Endothelial cell of umbilical vein (primary cell): ENCODE results near the gene OCEL1. TPM values are rescaled to one million over a fixed set of nuclear protein-coding genes. Genes with fewer than 3 reads are reported as not detected.

ENCODE experiments used
- BruUV-seq: library from RNA; stranded (reverse); fragments of 400-500 nt; replicated peaks from 2 replicates; lab custom pipeline; 2021; lab: Mats Ljungman, UMichigan
- CTCF ChIA-PET: fragments of 300-600, 350-600 bp; sonication (Branson Sonifier 250); formaldehyde crosslinking; loops from one replicate; lab custom pipeline; 2021; ENCODE audit warnings: antibody characterized with exemption, inconsistent platforms; lab: Charles Lee
- POLR2A ChIA-PET: fragments of 300-600, 350-600 bp; sonication (Branson Sonifier 250); formaldehyde crosslinking; loops from one replicate; lab custom pipeline; 2021; ENCODE audit warnings: antibody characterized with exemption, inconsistent platforms; lab: Charles Lee
- DNase-seq: peaks from one replicate; pipeline ENCODE4 v3.0.0-alpha.2; 2011; ENCODE audit warnings: low read depth, low spot score
- FAIRE-seq: peaks from 2 replicates; lab custom pipeline; 2011; peaks lifted over from hg19 to GRCh38; lab: Jason Lieb, UNC
- H2AFZ ChIP-seq: 2 replicates; pipeline ENCODE4 v1.6.0; 2012; ENCODE audit warnings: low read depth, low read length, control low read depth, inconsistent platforms
- H3K27ac ChIP-seq: 2 replicates; pipeline ENCODE4 v1.5.1; 2011; ENCODE audit warnings: low read depth, mild to moderate bottlenecking, control low read depth, low read length, moderate library complexity; ENCODE audit not compliant: insufficient read depth
- H3K27me3 ChIP-seq, 2 experiments: 2 replicates each; pipeline versions ENCODE4 v1.6.0 to v1.6.1; 2011; ENCODE audit warnings: low read length in 2 of 2, mixed read lengths in 1 of 2; ENCODE audit not compliant: control insufficient read depth in 2 of 2, insufficient read depth in 2 of 2
- H3K36me3 ChIP-seq, 2 experiments: 2 replicates in 1 of 2; 3 replicates in 1 of 2; pipeline ENCODE4 v1.5.1; 2011; ENCODE audit warnings: low read length in 2 of 2, mild to moderate bottlenecking in 1 of 2, moderate library complexity in 1 of 2; ENCODE audit not compliant: control insufficient read depth in 2 of 2, insufficient read depth in 2 of 2; ENCODE audit errors: extremely low read depth in 1 of 2
- H3K4me1 ChIP-seq: 3 replicates; pipeline ENCODE4 v1.5.1; 2011; ENCODE audit warnings: mild to moderate bottlenecking, low read length; ENCODE audit not compliant: control insufficient read depth, insufficient read depth; ENCODE audit errors: extremely low read depth
- H3K4me2 ChIP-seq: 2 replicates; pipeline ENCODE4 v1.6.1; 2011; ENCODE audit warnings: low read length, control low read depth, mixed read lengths; ENCODE audit not compliant: insufficient read depth
- H3K4me3 ChIP-seq, 3 experiments: fragments of 200-600 bp in 1 of 3; sonication (generic), shearing (Covaris generic) in 1 of 3; replicated peaks in 1 of 3; 2 replicates each; pipeline ENCODE4 v1.5.1; 2011 to 2016; ENCODE audit warnings: control low read depth in 3 of 3, low read length in 3 of 3, mild to moderate bottlenecking in 2 of 3, inconsistent platforms in 1 of 3, low read depth in 1 of 3, moderate library complexity in 1 of 3; ENCODE audit not compliant: insufficient read depth in 1 of 3
- H3K79me2 ChIP-seq: 2 replicates; pipeline ENCODE4 v1.6.0; 2012; ENCODE audit warnings: low read length, inconsistent platforms; ENCODE audit not compliant: control insufficient read depth, insufficient read depth
- H3K9ac ChIP-seq: replicated peaks from 2 replicates; pipeline ENCODE3; 2011; ENCODE audit warnings: low read length, control low read depth; ENCODE audit not compliant: insufficient read depth; ENCODE audit errors: extremely low read depth
- H3K9me1 ChIP-seq: replicated peaks from 3 replicates; pipeline ENCODE4 v1.6.0; 2011; ENCODE audit warnings: mild to moderate bottlenecking, low read length; ENCODE audit not compliant: control insufficient read depth, insufficient read depth; ENCODE audit errors: extremely low read depth
- H3K9me3 ChIP-seq: replicated peaks from 2 replicates; pipeline ENCODE4 v1.5.1; 2012; ENCODE audit warnings: low read length, inconsistent platforms; ENCODE audit not compliant: control insufficient read depth, insufficient read depth
- H4K20me1 ChIP-seq: replicated peaks from 2 replicates; pipeline ENCODE3; 2011; ENCODE audit warnings: mild to moderate bottlenecking, low read length; ENCODE audit not compliant: control insufficient read depth, insufficient read depth; ENCODE audit errors: extremely low read depth
- CTCF ChIP-seq, 2 donors: IDR thresholded peaks; 1 replicate in 1 of 2; 2 replicates in 1 of 2; pipeline ENCODE4 v1.5.1; 2011; ENCODE audit warnings: low read length in 2 of 2, mild to moderate bottlenecking in 2 of 2, moderate library complexity in 2 of 2, control low read depth in 1 of 2, inconsistent platforms in 1 of 2, low read depth in 1 of 2; ENCODE audit not compliant: insufficient read depth in 1 of 2; ENCODE audit errors: extremely low read depth in 1 of 2
- EZH2 ChIP-seq: IDR thresholded peaks from 2 replicates; pipeline ENCODE4 v1.6.1; 2012; ENCODE audit warnings: borderline replicate concordance, low read depth, mild to moderate bottlenecking, moderate library complexity, low read length, inconsistent platforms; ENCODE audit not compliant: severe bottlenecking
- FOS ChIP-seq: IDR thresholded peaks from 2 replicates; pipeline ENCODE4 v1.6.1; 2011; ENCODE audit warnings: mild to moderate bottlenecking, low read length, moderate library complexity, borderline replicate concordance; ENCODE audit not compliant: insufficient read depth
- GATA2 ChIP-seq: IDR thresholded peaks from 2 replicates; pipeline ENCODE4 v1.7.0; 2011; ENCODE audit warnings: low read depth, mild to moderate bottlenecking, moderate library complexity, mixed read lengths, low read length; ENCODE audit not compliant: insufficient read length, insufficient read depth
- JUN ChIP-seq: IDR thresholded peaks from 2 replicates; pipeline ENCODE4 v1.6.1; 2011; ENCODE audit warnings: borderline replicate concordance, low read depth; ENCODE audit not compliant: insufficient read length, insufficient read depth
- MAX ChIP-seq: IDR thresholded peaks from 2 replicates; pipeline ENCODE4 v1.6.1; 2011; ENCODE audit not compliant: insufficient read depth, insufficient read length
- MYC ChIP-seq: IDR thresholded peaks from one replicate; pipeline ENCODE4 v1.6.1; 2011; ENCODE audit warnings: mild to moderate bottlenecking, low read depth, low read length
- POLR2A ChIP-seq: IDR thresholded peaks from 2 replicates; pipeline ENCODE4 v1.6.1; 2012; ENCODE audit warnings: low read depth, mild to moderate bottlenecking, control low read depth, low read length
- POLR2AphosphoS5 ChIP-seq: IDR thresholded peaks from 2 replicates; pipeline ENCODE4 v1.6.1; 2012; ENCODE audit warnings: low read depth, mild to moderate bottlenecking, control low read depth, low read length, moderate library complexity; ENCODE audit not compliant: insufficient read depth
- dilution Hi-C: fragments of 300-500 bp; cut with MboI; formaldehyde crosslinking; loops from one replicate; pipeline ENCODE4 v1.15.0; 2019; ENCODE audit warnings: low sequenced_read_pairs; ENCODE audit not compliant: extremely low pct_ligation_motif_present
- intact Hi-C: fragments of 100-400 bp; cut with micrococcal nuclease; formaldehyde crosslinking; loops from one replicate; pipeline ENCODE4 v1.10.0; 2022
- polyA plus RNA-seq, 4 experiments: library from polyadenylated mRNA; depleted of rRNA in 3 of 4; stranded (reverse) in 3 of 4; unstranded in 1 of 4; fragments of >200 nt; gene quantifications; 2 replicates each; pipeline versions ENCODE4 v1.2.1 to v1.2.3, GENCODE V29; 2011 to 2012; ENCODE audit warnings: missing spikeins in 1 of 4
- total RNA-seq: library from RNA; stranded (reverse); gene quantifications from 2 replicates; pipeline ENCODE4 v1.2.3, GENCODE V29; 2021

Gene OCEL1
- total and polyA plus RNA-seq, 2 donors (not counting 3 experiments of a cell fraction or from before 2014, with no cell fraction given): 7.4 to 13.0 TPM

- Histone ChIP-seq H3K27me3 (no peaks in the 10 kb centered on the region), H2AFZ (no peak overlapping the region), H3K4me3 (no peak overlapping the region), H3K4me1 (peaks cover 7% of the 10 kb centered on the region), H4K20me1 (no peaks in the 10 kb centered on the region), H3K27ac (no peak overlapping the region), H3K4me2 (no peak overlapping the region), H3K9ac (no peak overlapping the region), H3K79me2 (no peaks in the 10 kb centered on the region), H3K9me3 (no peaks in the 10 kb centered on the region), H3K36me3 (peaks cover 0 to 2% of the 10 kb centered on the region in 2 experiments), H3K9me1 (no peaks in the 10 kb centered on the region)
- ChIA-PET POLR2A (no interaction called here), CTCF (no interaction called here)
- intact Hi-C loops: no loop called here
- TF ChIP-seq POLR2A (no peak), MYC (no peak), FOS (no peak), MAX (no peak), EZH2 (no peak), JUN (no peak), CTCF (IDR thresholded peaks at IDR 0.05; ENCODE audit: extremely low read depth in 1 of 2, insufficient read depth in 1 of 2, low read depth in 1 of 2, low read length in 2 of 2) (no peak), POLR2AphosphoS5 (no peak), GATA2 (no peak)
- dilution Hi-C loops: no loop called here
- BruUV-seq: no TSS peak
- DNase-seq (no peak), FAIRE-seq (no peak)
Measured at GRCh38 chr19:17219286-17219685, 6.7 kb upstream of the OCEL1 start.
